Stimulated activated CD4-positive, alpha-beta T cell treated with anti-CD3 and anti-CD28 coated beads, Interleukin-12 subunit alpha, Interleukin-12 subunit beta, amount 100 ng/mL, for 48 hours (primary cell): Measurements from ENCODE around the gene NELFE.
"Not testable (repeated sequence)": the region's sequence is repeated elsewhere in the genome, so short reads cannot be mapped to it uniquely, and the experiment has no call there.

Source experiments
- DNase-seq, 3 donors: peaks; one replicate each; pipeline ENCODE4 v3.0.0-alpha.2; 2020; ENCODE audit warnings: low read depth in 2 of 3, low spot score in 1 of 3

NELFE gene, protein sequence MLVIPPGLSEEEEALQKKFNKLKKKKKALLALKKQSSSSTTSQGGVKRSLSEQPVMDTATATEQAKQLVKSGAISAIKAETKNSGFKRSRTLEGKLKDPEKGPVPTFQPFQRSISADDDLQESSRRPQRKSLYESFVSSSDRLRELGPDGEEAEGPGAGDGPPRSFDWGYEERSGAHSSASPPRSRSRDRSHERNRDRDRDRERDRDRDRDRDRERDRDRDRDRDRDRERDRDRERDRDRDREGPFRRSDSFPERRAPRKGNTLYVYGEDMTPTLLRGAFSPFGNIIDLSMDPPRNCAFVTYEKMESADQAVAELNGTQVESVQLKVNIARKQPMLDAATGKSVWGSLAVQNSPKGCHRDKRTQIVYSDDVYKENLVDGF

DNA sequence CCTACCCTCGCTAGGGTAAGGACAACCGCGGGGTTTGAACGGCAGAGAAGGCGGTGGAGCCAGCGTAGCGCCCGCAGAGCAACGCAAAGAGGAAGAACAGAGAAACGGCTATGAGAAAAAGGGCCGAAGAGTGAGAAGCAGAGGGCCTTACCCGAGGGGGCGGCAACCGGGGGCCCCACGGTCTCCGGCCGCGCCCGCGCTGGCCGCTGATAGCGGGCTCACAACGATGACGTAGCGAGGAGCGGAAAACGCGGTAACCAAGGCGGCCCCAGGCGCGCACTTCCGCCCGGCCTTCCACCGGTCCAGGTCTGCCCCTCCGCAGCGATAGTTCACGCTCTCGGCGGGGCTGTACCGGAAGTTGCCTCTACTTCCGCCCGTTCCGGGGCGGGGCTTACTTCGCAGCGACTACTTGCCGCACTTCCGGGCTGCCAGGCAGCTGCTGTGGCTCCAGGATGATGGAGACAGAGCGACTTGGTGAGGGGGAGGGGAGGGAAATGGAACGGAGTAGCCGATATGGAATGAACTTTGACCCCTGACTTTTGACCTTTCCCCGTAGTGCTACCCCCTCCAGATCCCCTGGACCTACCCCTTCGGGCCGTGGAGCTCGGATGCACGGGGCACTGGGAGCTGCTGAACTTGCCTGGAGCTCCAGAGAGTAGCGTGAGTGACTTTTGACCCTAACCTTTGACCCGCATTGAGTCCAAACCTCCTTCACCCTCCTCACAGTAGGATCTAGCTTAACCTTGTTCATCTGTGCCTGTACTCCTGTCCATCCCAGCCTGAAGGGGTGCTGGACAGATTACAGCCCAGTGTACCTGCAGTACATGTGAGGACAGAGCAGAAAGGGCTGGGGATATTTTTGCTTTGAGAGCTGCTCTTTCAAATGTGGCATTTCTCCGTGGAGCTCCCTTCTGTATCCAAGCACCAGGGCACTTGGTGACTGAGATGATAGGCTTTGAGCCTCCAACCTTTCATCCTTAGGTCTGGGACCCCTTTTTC, at the start of gene NELFE, which contains the start of gene SKIC2:
TSS of gene NELFE (minus strand) at position 231 of the 999 bp plus-strand sequence. CDS start 525 bp downstream, outside the sequence.
TSS of gene SKIC2 (plus strand) at position 435 of the 999 bp plus-strand sequence. CDS start at position 453, 18 bp downstream.
- DNase-seq = peak; percentile 97 to 98 (median 98)

DNA sequence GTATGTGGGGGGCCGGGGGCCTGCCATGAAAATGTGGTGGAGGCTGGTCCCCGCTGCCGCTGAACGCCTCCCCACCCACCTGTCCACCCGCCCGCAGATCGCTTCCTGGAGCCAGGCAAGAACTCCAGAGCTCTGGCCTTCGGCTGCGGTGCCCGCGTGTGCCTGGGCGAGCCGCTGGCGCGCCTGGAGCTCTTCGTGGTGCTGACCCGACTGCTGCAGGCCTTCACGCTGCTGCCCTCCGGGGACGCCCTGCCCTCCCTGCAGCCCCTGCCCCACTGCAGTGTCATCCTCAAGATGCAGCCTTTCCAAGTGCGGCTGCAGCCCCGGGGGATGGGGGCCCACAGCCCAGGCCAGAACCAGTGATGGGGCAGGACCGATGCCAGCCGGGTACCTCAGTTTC, 49.3 kb upstream of the NELFE start:
- not testable (repeated sequence) for DNase-seq

DNA sequence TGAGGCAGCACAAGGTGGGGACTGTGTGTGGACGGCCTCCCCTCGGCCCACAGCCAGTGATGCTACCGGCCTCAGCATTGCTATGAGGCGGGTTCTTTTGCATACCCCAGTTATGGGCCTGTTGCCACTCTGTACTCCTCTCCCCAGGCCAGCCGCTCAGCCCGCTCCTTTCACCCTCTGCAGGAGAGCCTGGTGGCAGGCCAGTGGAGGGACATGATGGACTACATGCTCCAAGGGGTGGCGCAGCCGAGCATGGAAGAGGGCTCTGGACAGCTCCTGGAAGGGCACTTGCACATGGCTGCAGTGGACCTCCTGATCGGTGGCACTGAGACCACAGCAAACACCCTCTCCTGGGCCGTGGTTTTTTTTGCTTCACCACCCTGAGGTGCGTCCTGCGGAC, 48.3 kb upstream of the NELFE start:
- not testable (repeated sequence) for DNase-seq

DNA sequence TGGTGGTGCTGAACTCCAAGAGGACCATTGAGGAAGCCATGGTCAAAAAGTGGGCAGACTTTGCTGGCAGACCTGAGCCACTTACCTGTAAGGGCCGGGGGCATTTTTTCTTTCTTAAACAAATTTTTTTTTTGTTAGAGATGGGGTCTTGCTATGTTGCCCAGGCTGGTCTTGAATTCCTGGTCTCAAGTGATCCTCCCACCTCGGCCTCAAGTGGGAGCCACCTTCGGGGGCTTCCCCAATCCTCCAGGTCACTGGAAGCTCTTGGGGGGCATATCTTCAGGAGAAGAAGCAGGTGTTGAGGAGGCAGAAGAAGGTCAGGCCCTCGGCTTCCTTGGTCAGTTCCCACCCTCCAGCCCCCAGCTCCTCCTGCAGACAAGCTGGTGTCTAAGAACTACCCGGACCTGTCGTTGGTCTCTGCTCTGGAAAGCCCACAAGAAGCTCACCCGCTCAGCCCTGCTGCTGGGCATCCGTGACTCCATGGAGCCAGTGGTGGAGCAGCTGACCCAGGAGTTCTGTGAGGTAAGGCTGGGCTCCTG, 47.3 kb upstream of the NELFE start:
- DNase-seq = not testable (repeated sequence)

DNA sequence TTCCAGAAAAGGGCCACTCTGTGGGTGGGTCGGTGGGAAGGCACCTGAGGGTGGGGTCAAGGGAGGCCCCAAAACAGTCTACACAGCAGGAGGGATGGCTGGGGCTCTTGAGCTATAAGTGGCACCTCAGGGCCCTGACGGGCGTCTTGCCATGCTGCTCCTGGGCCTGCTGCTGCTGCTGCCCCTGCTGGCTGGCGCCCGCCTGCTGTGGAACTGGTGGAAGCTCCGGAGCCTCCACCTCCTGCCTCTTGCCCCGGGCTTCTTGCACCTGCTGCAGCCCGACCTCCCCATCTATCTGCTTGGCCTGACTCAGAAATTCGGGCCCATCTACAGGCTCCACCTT, 46.7 kb upstream of the NELFE start:
- not testable (repeated sequence) for DNase-seq

DNA sequence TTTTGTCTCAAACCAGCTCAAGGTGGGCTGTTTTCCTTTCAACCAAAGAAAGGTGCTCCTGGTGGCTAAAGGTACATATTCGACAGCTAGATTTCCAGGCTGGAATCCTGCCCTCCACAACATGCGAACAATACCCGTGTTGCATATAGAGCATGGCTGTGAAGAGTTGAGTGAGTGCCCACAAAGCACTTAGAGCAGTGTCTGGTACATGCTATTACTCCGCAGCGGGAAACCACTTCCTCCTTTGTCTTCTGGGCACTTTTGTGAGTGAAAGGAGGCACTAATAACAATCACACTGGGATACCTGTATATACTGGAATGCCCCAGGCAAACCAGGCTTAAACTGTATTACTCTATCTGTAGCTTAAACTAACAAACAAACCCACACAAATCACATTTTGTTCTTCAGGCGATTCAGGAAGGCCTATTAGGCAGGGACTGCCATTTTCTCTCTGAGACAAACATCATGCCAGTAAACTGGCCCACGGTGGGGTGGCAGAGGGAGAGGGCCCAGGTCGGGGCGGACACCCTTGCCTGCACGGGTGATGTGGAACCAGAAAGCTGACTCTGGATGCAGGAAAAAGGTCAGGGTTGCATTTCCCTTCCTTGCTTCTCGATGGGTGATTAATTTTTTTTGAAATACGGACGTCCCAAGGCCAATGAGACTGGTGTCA, 46.2 kb upstream of the NELFE start:
- not testable (repeated sequence) for DNase-seq

DNA sequence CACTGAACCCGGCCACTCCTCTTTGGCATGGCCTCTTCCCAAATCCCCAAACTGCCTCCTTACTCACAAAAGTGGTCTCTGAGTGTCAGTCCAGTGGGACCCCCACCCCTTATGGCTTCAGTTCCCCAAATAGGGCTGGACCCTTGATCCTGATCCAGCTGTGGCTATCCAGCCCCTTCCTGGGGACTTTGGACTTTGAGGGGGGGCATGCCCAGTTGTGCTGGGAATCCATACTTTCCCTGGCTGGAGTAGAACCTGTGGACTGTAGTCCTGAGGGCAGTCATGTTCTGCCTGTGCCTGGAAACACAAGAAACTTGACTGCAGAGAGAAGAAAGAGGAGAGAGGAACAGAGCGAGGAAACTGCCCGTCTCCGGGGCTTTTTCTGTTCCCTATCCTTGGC, 45.6 kb upstream of the NELFE start:
- not testable (repeated sequence) for DNase-seq

DNA sequence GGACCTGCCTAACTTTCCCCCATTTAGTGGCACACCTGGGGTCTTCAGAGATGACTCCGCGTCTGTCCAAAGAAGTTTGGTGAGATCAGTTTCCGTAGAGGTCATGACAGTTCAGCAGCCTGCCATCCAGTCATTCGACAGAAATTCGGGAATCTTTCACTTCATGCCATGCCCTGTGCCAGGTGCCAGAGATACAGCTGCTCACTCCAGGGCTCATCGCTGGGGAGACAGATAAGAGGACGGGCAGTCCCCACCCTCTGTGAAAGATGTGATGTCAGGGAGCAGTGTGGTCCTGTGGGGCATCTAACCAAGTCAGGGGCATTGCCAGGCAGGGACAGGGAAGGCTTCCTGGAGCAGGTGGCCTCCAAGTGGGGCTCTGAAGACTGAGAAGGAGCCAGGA, 44.5 kb upstream of the NELFE start:
- not testable (repeated sequence) for DNase-seq

DNA sequence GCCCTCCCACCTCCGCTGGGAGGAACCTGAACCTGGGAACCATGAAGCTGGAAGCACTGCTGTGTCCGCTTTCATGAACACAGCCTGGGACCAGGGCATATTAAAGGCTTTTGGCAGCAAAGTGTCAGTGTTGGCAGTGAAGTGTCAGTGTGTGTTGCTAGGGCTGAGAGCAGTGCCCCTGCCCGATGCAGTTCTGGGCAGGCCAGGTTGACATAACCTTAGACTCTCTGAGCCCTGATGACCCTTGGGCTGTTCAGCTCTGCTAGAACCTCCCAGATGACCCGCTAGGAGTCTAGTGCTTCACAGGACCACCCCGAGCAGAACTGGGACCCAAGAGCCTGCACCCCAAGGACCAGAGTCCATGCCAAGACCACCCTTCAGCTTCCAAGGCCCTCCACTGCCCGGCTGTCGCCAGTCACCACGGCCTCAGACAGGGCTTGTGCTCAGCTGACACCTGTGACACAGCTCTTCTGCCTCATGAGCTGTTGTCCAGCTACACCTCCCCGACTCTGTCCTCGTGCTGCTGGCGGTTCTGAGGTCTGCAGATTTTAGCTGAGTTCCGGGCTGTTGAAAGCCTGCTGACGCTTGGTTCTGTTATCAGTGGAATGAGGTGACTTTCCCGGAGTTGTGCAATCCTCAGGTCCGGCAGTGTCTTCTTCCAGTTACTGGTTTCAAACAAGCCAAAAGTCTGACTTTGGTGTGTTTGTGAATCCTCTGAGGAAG, 43.9 kb upstream of the NELFE start:
- DNase-seq = not testable (repeated sequence)

DNA sequence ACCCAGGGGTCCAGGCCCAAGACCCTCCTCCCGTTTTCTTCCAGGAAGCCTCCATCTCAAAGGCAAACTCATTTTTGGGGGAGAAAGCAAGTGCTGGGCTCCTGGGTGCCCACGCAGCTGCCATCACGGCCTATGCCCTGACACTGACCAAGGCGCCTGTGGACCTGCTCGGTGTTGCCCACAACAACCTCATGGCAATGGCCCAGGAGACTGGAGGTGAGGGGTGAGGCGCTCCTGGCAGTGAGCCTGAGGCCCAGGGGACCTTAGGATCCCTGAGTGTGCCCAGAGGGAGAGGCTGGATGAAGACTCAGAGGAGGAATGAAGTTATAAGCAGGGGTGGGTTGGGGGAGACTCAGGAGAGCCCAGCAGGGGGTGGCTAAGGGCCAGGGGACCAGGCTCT, 37.6 kb upstream of the NELFE start:
- not testable (repeated sequence) for DNase-seq

DNA sequence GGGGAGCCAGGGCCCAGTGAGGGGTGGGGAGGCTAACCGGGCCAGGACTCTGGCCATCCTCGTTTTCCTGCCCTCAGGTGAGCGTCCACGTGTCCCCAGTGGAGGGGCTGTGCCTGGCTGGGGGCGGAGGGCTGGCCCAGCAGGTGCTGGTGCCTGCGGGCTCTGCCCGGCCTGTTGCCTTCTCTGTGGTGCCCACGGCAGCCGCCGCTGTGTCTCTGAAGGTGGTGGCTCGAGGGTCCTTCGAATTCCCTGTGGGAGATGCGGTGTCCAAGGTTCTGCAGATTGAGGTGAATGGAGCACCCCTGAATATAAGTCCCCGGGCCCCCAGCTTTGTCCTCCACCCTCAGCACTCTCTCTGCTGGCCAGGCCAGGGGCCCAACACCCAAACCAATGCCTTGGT, 35.6 kb upstream of the NELFE start:
- not testable (repeated sequence) for DNase-seq

DNA sequence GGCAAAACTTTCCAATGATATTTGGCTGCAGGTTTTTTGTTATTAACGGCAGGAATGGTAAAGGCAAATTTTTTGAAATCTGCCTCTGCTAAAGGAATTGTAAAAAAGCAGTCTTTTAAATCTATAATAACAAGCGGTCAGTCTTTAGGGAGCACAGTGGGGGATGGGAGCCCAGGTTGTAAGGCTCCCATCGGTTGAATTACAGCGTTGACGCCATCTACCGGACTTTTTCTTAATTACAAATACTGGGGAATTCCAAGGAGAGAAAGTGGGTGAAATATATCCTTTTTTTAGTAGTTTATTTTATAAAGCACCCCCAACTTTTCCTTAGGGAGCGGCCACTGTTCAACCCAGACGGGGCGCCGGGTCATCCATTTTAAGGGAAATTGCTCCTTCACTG, 30.6 kb upstream of the NELFE start:
- DNase-seq = not testable (repeated sequence)

DNA sequence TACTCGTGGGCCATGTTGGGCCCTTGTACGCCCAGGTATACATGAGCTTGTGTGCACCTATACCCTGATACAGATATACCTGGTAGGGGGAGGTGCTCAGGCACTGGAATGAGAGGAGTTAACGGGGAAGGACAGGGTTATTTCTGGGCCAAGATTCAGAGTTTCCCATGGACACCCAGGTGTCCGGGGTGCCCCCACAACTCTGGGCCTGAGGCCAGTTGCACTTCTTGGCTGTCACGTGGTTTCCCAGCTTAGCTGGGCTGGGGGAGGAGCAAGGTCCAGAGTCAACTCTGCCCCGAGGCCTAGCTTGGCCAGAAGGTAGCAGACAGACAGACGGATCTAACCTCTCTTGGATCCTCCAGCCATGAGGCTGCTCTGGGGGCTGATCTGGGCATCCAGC, 23.0 kb upstream of the NELFE start, which contains the start of gene C4A:
TSS of gene C4A (plus strand) at position 314 of the 400 bp plus-strand sequence. CDS start at position 365, 51 bp downstream.
- DNase-seq = not testable (repeated sequence)

DNA sequence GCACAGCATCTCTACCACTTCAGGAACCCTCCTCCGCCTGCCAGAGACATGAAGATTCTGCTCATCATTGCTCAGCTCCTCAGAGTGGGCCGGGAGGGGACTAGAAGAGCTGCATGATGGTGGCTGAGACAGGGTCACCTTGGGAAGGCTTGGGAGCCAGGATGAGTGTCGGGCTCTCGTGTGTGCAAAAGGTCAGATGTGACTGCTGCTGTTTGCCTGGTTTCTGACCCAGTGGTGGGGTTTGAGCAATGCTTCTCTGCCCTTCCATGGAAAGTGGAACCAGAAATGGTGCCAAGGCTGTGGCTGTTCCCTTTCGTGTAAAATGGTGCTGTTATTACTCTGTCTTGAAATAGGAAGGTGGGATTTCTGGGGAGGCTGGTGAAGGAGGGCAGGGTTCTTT, 22.2 kb upstream of the NELFE start:
- not testable (repeated sequence) for DNase-seq

DNA sequence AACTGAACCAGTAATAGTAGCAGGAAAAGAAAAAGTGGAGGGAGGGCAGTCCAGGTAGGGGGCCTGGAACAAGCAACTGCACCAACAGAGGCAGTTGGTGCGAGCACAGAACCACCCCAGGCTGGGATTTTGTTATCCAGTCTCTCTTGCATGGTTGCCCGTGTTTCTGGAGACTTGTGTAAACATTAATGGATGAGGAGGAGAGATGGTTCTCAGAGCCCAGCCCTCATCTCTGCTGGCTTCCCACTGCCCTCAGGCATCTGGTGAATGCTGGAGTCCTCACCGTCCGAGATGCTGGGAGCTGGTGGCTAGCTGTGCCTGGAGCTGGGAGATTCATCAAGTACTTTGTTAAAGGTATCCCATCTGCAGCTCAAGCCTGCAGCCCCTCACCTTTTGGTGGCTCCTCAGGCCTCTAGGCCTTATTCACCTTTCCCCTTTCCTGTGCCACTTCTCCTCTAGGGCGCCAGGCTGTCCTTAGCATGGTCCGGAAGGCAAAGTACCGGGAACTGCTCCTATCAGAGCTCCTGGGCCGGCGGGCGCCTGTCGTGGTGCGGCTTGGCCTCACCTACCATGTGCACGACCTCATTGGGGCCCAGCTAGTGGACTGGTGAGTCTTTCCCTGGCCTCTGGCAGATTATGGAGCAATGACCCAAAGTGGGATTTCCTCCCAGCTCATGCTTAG, 21.6 kb upstream of the NELFE start:
- DNase-seq = not testable (repeated sequence)

DNA sequence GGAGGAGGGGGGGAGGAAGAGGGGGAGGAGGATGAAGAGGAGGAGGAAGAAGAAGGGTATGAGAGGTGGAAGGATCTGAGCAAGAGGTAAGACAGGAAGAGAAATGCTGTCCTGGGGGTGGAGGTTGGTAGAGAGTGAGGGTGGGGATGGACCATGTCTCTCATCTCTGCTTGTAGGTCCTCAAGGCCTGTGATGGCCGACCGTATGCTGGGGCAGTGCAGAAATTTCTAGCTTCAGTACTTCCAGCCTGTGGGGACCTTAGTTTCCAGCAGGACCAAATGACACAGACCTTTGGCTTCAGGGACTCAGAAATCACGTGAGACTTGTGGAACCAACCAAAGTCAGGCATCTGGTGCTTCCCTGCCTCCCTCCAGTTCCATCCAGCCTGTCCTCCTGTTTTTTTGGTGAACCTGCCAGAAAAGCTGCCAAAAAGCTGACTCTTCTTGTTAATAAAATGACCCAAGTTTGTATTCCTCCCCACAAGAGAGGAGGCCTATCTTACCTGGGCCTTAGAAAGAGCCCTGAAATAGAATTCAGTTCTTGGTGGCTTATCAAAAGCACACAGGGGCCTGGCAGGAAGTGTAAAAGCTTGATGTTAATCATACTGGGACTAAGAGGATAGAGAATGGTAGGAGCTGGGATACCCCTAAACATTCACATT, 20.6 kb upstream of the NELFE start:
- DNase-seq = no peak

DNA sequence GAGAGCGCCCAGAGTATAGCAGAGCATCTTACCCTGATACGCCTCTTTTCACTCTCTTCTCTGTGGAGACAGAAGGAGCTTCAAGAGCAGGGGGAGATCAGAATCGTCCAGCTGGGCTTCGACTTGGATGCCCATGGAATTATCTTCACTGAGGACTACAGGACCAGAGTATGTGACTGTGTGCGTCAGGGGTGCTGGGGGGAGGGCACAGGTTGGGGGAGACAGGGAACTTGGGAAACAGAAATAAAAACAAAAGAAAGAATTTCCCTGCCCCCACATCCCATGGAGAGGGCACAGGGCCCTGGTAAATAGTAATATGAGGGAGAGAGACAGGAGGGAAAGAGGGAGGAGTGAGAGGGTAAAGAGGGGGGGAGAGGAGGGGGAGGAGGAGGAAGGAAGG, 20.1 kb upstream of the NELFE start:
- DNase-seq = no peak

DNA sequence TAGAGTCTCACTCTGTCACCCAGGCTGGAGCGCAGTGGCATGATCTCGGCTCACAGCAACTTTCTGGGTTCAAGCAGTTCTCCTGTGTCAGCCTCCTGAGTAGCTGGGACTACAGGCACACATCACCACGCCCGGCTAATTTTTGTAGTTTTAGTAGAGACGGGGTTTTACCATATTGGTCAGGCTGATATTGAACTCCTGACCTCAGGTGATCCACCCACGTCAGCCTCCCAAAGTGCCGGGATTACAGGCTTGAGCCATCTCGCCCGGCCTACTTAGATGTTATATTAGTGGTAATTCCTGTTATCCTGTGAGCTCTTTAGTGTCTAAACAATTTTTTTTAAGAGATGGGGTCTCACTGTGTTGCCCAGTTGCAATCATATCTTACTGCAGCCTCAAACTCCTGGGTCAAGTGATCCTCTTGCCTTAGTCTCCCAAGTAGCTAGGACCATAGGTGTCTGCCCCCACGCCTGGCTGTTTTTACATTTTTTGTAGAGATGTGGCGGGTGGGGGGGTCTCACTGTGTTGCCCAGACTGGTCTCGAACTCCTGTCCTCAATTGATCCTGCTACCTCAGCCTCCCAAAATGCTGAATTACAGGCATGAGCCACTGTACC, 19.2 kb upstream of the NELFE start:
- DNase-seq = no peak

DNA sequence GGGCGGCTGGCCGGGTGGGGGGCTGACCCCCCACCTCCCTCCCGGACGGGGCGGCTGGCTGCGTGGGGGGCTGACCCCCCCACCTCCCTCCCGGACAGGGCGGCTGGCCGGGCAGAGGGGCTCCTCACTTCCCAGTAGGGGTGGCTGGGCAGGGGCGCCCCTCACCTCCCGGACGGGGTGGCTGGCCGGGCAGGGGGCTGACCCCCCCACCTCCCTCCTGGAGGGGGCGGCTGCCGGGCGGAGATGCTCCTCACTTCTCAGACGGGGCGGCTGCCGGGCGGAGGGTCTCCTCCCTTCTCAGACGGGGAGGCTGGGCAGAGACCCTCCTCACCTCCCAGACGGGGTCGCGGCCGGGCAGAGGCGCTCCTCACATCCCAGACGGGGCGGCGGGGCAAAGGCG, 17.3 kb upstream of the NELFE start:
- DNase-seq = not testable (repeated sequence)
